B cell (primary cell): ENCODE results near the gene UBE2F. TPM values are rescaled to one million over a fixed set of nuclear protein-coding genes. Genes with fewer than 3 reads are reported as not detected.
A peak's percentile ranks its signal among the peaks of the same experiment; 100 is the strongest.

Experiments
- ATAC-seq: fragments of 200-7000 bp; cut with Tn5 transposase; one replicate; pipeline ENCODE4 v1.10.0; 2021; ENCODE audit warnings: low read depth, mild to moderate bottlenecking, moderate number of reproducible peaks, moderate library complexity
- CTCF ChIA-PET: fragments of 350-600 bp; sonication (Branson Sonifier 250); formaldehyde crosslinking; loops from one replicate; lab custom pipeline; 2021; ENCODE audit warnings: antibody characterized with exemption, inconsistent platforms; lab: Charles Lee
- POLR2A ChIA-PET: fragments of 350-600 bp; sonication (Branson Sonifier 250); formaldehyde crosslinking; loops from one replicate; lab custom pipeline; 2021; ENCODE audit warnings: antibody characterized with exemption; lab: Charles Lee
- DNase-seq: peaks from one replicate; pipeline ENCODE4 v3.0.0; 2013
- H2AFZ ChIP-seq: 2 replicates; pipeline ENCODE4 v1.6.1; 2012; ENCODE audit warnings: mild to moderate bottlenecking, low read depth, low read length; ENCODE audit not compliant: insufficient read depth, poor library complexity, severe bottlenecking
- H3K27ac ChIP-seq, 2 donors: 1 replicate in 1 of 2; 2 replicates in 1 of 2; pipeline ENCODE4 v1.5.1; 2012 to 2013; ENCODE audit warnings: low read length in 2 of 2, mild to moderate bottlenecking in 2 of 2, moderate library complexity in 1 of 2
- H3K27me3 ChIP-seq, 4 experiments: fragments of 200-600 bp in 1 of 4; sonication (generic) in 1 of 4; replicated peaks in 1 of 4; 1 replicate in 2 of 4; 2 replicates in 2 of 4; pipeline versions ENCODE4 v1.6.1 to v1.7.0; 2013 to 2016; ENCODE audit warnings: low read length in 3 of 4, mild to moderate bottlenecking in 2 of 4, mixed read lengths in 1 of 4, moderate library complexity in 1 of 4; ENCODE audit not compliant: insufficient read depth in 4 of 4, control insufficient read depth in 3 of 4; ENCODE audit errors: control extremely low read depth in 1 of 4
- H3K36me3 ChIP-seq, 2 experiments: replicated peaks in 1 of 2; 1 replicate in 1 of 2; 2 replicates in 1 of 2; pipeline versions ENCODE4 v1.6.1 to v1.7.1; 2013; ENCODE audit warnings: low read length in 1 of 2; ENCODE audit not compliant: insufficient read depth in 2 of 2, control insufficient read depth in 1 of 2; ENCODE audit errors: control extremely low read depth in 1 of 2, extremely low read depth in 1 of 2
- H3K4me1 ChIP-seq, 2 donors: fragments of 200-600 bp in 1 of 2; sonication (generic) in 1 of 2; 1 replicate in 1 of 2; 2 replicates in 1 of 2; pipeline versions ENCODE4 v1.5.1 to v1.6.1; 2013 to 2017; ENCODE audit warnings: low read length in 2 of 2; ENCODE audit not compliant: control insufficient read depth in 2 of 2, insufficient read depth in 2 of 2
- H3K4me2 ChIP-seq: replicated peaks from 2 replicates; pipeline ENCODE3; 2012; ENCODE audit warnings: mild to moderate bottlenecking, low read depth, low read length; ENCODE audit not compliant: poor library complexity, severe bottlenecking
- H3K4me3 ChIP-seq, 5 experiments: fragments of 200-600 bp in 1 of 5; sonication (generic) in 1 of 5; 1 replicate in 3 of 5; 2 replicates in 2 of 5; pipeline versions ENCODE4 v1.5.1 to v1.7.0; 2011 to 2016; ENCODE audit warnings: low read length in 4 of 5, mild to moderate bottlenecking in 4 of 5, low read depth in 2 of 5, control low read depth in 1 of 5, moderate library complexity in 1 of 5; ENCODE audit not compliant: insufficient read depth in 1 of 5; ENCODE audit errors: control extremely low read depth in 1 of 5, extremely low read depth in 1 of 5
- H3K79me2 ChIP-seq: fragments of 200-600 bp; sonication (generic); one replicate; pipeline ENCODE4 v1.6.0; 2016; ENCODE audit warnings: low read length; ENCODE audit not compliant: control insufficient read depth, insufficient read depth
- H3K9ac ChIP-seq: fragments of 200-600 bp; sonication (generic); 2 replicates; pipeline ENCODE4 v1.6.1; 2017; ENCODE audit warnings: mild to moderate bottlenecking, low read length, moderate library complexity
- H3K9me3 ChIP-seq, 3 donors: one replicate each; pipeline versions ENCODE4 v1.6.1 to v1.7.1; 2013; ENCODE audit warnings: low read length in 2 of 3; ENCODE audit not compliant: control insufficient read depth in 2 of 3, insufficient read depth in 1 of 3; ENCODE audit errors: control extremely low read depth in 1 of 3
- H4K20me1 ChIP-seq: 2 replicates; pipeline ENCODE4 v1.6.0; 2012; ENCODE audit warnings: mild to moderate bottlenecking, low read length; ENCODE audit not compliant: insufficient read depth, control insufficient read depth, poor library complexity, severe bottlenecking
- H3K27ac Mint-ChIP-seq: one replicate; pipeline ENCODE4 v1.8.0; 2021; ENCODE audit warnings: mixed read lengths
- H3K27me3 Mint-ChIP-seq: one replicate; pipeline ENCODE4 v1.8.0; 2021; ENCODE audit warnings: mixed read lengths
- H3K4me1 Mint-ChIP-seq: one replicate; pipeline ENCODE4 v1.8.0; 2021; ENCODE audit warnings: mixed read lengths
- H3K4me3 Mint-ChIP-seq: one replicate; pipeline ENCODE4 v1.8.0; 2021; ENCODE audit warnings: mixed read lengths
- H3K9me3 Mint-ChIP-seq: one replicate; pipeline ENCODE4 v1.8.0; 2022; ENCODE audit warnings: mixed read lengths; ENCODE audit not compliant: insufficient read depth
- EZH2 ChIP-seq: IDR thresholded peaks from 2 replicates; pipeline ENCODE4 v1.6.1; 2012; ENCODE audit warnings: borderline replicate concordance, low read depth, mild to moderate bottlenecking, moderate library complexity, low read length; ENCODE audit not compliant: insufficient read depth, poor library complexity, severe bottlenecking
- WGBS: methylation state at CpG from one replicate; pipeline ENCODE4 v1.1.5; 2013; ENCODE audit warnings: missing lambda C conversion rate; ENCODE audit not compliant: insufficient coverage; 5-methylcytosine and 5-hydroxymethylcytosine counted together
- intact Hi-C: fragments of 100-400 bp; cut with micrococcal nuclease; formaldehyde crosslinking; loops from one replicate; pipeline ENCODE4 v1.10.0; 2022
- polyA plus RNA-seq: library from polyadenylated mRNA; depleted of rRNA; stranded (reverse); fragments of >200 nt; gene quantifications from 2 replicates; pipeline ENCODE4 v1.2.3, GENCODE V29; 2012
- total RNA-seq, 2 donors: library from RNA; stranded (reverse); fragments of 120-200 nt in 1 of 2; gene quantifications; 1 replicate in 1 of 2; 2 replicates in 1 of 2; pipeline versions ENCODE4 v1.2.3 to v1.2.4, GENCODE V29; 2013 to 2022
- TF ChIP-seq, protein P1 (sequence below): fragments of 200-600 bp; IDR thresholded peaks from one replicate; pipeline ENCODE4 v1.8.0; 2022; ENCODE audit warnings: antibody characterized with exemption, mild to moderate bottlenecking

UBE2F gene
- total and polyA plus RNA-seq, 2 donors (not counting 1 experiment from before 2014, with no cell fraction given): 22.5 to 57.6 TPM

DNA sequence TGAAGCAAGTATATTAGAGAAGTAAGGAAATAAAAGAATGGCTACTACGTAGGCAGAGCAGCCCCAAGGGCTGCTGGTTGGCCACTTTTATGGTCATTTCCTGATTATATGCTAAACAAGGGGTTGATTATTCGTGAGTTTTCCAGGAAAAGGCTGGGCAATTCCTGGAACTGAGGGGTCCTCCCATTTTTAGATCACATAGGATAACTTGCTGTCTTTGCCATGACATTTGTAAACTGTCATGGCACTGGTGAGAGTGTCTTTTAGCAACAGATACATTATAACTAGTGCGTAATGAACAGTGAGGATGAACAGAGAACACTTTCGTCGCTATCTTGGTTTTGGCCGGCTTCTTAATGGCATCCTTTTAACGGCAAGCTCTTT, 2.6 kb upstream of the UBE2F start:
- intact Hi-C loops: loop anchor here (10.0 kb wide), 2 partner anchors 289 to 879 kb away; partner anchors contain the start of gene COPS8
- WGBS: 100% methylated on average over 3 of the region's 7 CpGs

DNA sequence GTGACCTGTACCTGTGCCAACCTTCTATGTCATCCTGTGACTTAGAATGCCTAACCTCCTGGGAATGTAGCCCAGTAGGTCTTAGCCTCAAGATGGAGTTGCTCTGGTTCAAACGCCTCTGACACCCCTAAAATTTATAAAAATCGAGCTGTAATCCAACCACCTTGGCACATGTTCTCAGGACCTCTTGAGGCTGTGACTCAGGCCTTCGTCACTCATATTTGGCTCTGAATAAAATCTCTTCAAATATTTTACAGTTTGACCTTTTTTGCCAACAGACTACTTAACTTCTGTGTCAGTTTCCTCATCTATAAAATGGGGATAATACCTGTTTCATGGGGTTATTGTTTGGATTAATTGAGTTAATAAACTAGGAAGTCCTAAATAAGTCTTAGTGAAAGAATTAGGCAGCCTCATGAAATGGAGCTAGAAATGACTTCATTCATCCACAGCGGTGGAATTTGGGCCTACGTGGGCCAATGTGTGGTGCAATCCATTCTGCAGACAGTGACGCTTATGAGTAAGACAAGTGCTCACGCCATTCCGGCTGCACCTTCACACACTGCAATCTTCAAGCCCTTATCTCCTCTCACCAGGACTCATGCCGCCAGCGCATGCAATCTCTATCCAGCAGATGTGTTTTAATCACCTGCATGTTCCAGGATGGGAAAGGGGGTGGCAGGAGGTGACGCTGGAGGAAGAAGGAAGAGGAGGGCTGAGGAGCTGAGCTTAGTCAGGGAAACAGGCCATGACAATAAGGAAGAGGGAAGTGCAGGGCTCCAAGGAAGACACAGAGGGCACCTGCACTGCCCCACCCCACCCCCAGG, 2.0 kb upstream of the UBE2F start:
- 78% methylated on average over 6 of the region's 11 CpGs for WGBS
- Histone ChIP-seq H3K4me1 (peaks cover 27 to 31% of the 10 kb centered on the region in 2 donors), H3K4me3 (no peak overlapping the region), H3K9me3 (peaks cover 0 to 19% (median 17%) of the 10 kb centered on the region in 3 donors), H3K36me3 (no peaks in the 10 kb centered on the region), H2AFZ (no peak overlapping the region), H3K79me2 (peaks cover 5% of the 10 kb centered on the region), H3K9ac (no peak overlapping the region), H4K20me1 (peaks cover 16% of the 10 kb centered on the region), H3K4me2 (no peak overlapping the region), H3K27ac (no peak overlapping the region), H3K27me3 (no peaks in the 10 kb centered on the region)
- CTCF ChIA-PET: no interaction called here
- no peak for ATAC-seq
- peaks cover 30% of the 10 kb centered on the region for H3K4me1 Mint-ChIP-seq
- peaks cover 4% of the 10 kb centered on the region for H3K9me3 Mint-ChIP-seq
- POLR2A ChIA-PET: no interaction called here
- H3K4me3 Mint-ChIP-seq: peak overlapping the region; percentile 47
- H3K27ac Mint-ChIP-seq: no peak overlapping the region
- no peak for TF ChIP-seq EZH2
- TF ChIP-seq, protein P1, sequence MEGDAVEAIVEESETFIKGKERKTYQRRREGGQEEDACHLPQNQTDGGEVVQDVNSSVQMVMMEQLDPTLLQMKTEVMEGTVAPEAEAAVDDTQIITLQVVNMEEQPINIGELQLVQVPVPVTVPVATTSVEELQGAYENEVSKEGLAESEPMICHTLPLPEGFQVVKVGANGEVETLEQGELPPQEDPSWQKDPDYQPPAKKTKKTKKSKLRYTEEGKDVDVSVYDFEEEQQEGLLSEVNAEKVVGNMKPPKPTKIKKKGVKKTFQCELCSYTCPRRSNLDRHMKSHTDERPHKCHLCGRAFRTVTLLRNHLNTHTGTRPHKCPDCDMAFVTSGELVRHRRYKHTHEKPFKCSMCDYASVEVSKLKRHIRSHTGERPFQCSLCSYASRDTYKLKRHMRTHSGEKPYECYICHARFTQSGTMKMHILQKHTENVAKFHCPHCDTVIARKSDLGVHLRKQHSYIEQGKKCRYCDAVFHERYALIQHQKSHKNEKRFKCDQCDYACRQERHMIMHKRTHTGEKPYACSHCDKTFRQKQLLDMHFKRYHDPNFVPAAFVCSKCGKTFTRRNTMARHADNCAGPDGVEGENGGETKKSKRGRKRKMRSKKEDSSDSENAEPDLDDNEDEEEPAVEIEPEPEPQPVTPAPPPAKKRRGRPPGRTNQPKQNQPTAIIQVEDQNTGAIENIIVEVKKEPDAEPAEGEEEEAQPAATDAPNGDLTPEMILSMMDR: no peak
- no peak for DNase-seq
- no peaks in the 10 kb centered on the region for H3K27me3 Mint-ChIP-seq
- intact Hi-C loops: loop anchor here (5.0 to 10.0 kb wide), 5 partner anchors 42 to 880 kb away; partner anchors contain the start of gene COPS8

More for the DNA sequence above, 2.6 kb upstream of the UBE2F start:
- H3K9ac ChIP-seq: no peak overlapping the region
- ChIA-PET CTCF (no interaction called here), POLR2A (no interaction called here)
- no peaks in the 10 kb centered on the region for H3K36me3 ChIP-seq
- H3K27ac ChIP-seq: no peak overlapping the region
- Mint-ChIP-seq H3K27me3 (peaks cover 3% of the 10 kb centered on the region), H3K27ac (no peak overlapping the region), H3K4me1 (peaks cover 24% of the 10 kb centered on the region), H3K4me3 (no peak overlapping the region), H3K9me3 (peaks cover 4% of the 10 kb centered on the region)
- no peak overlapping the region for H3K4me3 ChIP-seq
- TF ChIP-seq, protein P1: no peak
- no peak for TF ChIP-seq EZH2
- H3K4me1 ChIP-seq: peaks cover 21 to 25% of the 10 kb centered on the region in 2 donors
- peaks cover 0 to 19% (median 17%) of the 10 kb centered on the region in 3 donors for H3K9me3 ChIP-seq
- H3K4me2 ChIP-seq: no peak overlapping the region
- no peak overlapping the region for H2AFZ ChIP-seq
- DNase-seq (no peak), ATAC-seq (no peak)
- peaks cover 12% of the 10 kb centered on the region for H4K20me1 ChIP-seq
- H3K27me3 ChIP-seq: no peaks in the 10 kb centered on the region
- peaks cover 5% of the 10 kb centered on the region for H3K79me2 ChIP-seq
